Stimulated activated naive CD4-positive, alpha-beta T cell treated with Interleukin-2 at 50 U/mL for 16 hours (primary cell): ENCODE measurements around the gene KRT16.
A peak's percentile ranks its signal among the peaks of the same experiment; 100 is the strongest.
"Not testable (repeated sequence)": the region's sequence is repeated elsewhere in the genome, so short reads cannot be mapped to it uniquely, and the experiment has no call there.

Source experiments
- DNase-seq: peaks from one replicate; lab custom pipeline; 2025; lab: John Stamatoyannopoulos, UW

The KRT16 gene

GRCh38 chr17:41612376-41613160 is at the start of gene KRT16:
TSS of gene KRT16 (minus strand) at chr17:41612767. CDS start at chr17:41612688, 79 bp downstream.
- DNase-seq, result not testable (repeated sequence)

- DNase-seq, result no peak
Measured at GRCh38 chr17:41660221-41660711, 47.7 kb upstream of the KRT16 start.

- DNase-seq, result no peak
Measured at GRCh38 chr17:41659427-41660212, 47.1 kb upstream of the KRT16 start.

GRCh38 chr17:41658846-41659245 is 46.3 kb upstream of the KRT16 start:
- DNase-seq, result no peak

GRCh38 chr17:41657936-41658335 is 45.4 kb upstream of the KRT16 start:
- DNase-seq, result no peak

GRCh38 chr17:41657176-41657754 is 44.7 kb upstream of the KRT16 start:
- no peak for DNase-seq

GRCh38 chr17:41656249-41657023 is 43.9 kb upstream of the KRT16 start:
- no peak for DNase-seq

- DNase-seq, result no peak
Measured at GRCh38 chr17:41655611-41656111, 43.1 kb upstream of the KRT16 start.

- no peak for DNase-seq
Measured at GRCh38 chr17:41654678-41655607, 42.4 kb upstream of the KRT16 start.

GRCh38 chr17:41653892-41654677 is 41.5 kb upstream of the KRT16 start:
- no peak for DNase-seq

- DNase-seq, result no peak
Measured at GRCh38 chr17:41653421-41653820, 40.9 kb upstream of the KRT16 start.

- no peak for DNase-seq
Measured at GRCh38 chr17:41652461-41652970, 39.9 kb upstream of the KRT16 start.

GRCh38 chr17:41651625-41652460 is 39.3 kb upstream of the KRT16 start:
- no peak for DNase-seq

GRCh38 chr17:41650794-41651624 is 38.4 kb upstream of the KRT16 start:
- no peak for DNase-seq

- no peak for DNase-seq
Measured at GRCh38 chr17:41649923-41650519, 37.5 kb upstream of the KRT16 start.

- peak; percentile 72 for DNase-seq
Measured at GRCh38 chr17:41648411-41649195, 36.0 kb upstream of the KRT16 start.
